Measurements from ENCODE around the gene TRIM14. TPM values are rescaled to one million over a fixed set of nuclear protein-coding genes. Genes with fewer than 3 reads are reported as not detected.

TRIM14 gene
- total and polyA plus RNA-seq, 10 of the 15 experiments (the other 5 are each of a cell fraction or from before 2014, with no cell fraction given) = 8.6 to 53.3 (median 35.7) TPM

DNA sequence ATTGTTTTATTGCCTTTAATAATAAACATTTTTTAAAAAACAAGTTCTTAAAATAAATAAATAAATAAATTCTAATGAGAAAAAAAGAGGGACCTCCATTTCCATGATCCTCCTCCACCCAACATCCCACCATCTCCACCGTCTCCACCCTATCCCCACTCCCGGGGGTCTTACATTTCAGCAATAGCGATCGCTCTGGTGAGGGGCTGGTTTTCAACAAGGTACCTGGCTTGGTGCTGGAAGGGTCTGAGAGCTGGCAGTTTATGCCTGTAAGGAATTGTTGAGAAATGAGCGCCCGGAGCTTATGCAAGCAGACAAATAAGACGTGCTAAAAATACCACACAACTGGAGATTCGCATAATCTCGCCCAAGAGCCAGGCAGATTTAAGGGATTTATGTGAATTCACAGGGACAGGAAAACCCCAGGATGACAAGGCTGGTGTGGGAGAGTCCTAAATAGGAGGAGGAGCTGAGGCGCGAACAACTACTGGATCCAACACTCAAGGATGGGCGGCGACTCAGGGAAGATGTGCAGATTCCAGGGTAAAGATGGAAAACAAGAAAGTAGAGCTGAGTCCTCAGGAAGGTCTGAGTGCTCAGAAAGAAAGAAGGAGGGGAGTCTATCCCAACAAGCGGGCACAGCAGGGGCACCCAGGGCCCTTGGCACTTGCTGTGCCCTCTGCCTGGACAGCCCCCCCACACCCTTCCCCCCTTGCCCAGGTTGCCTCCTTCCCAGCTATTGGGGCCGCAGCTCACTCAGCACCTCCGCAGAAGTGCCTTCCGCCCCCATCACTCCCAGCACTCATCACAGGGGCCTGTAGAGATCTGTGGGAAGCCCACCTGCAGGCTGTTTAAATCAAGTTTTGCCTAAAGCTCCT, 27.0 kb downstream of the TRIM14 start:
- 99% methylated on average over 16 of the region's 17 CpGs for WGBS (ENCODE audit: insufficient coverage, insufficient replicate concordance, low lambda C conversion rate, missing lambda C conversion rate)
- ChIA-PET CTCF (no interaction called here), RAD21 (ENCODE audit: unreplicated experiment) (no interaction called here), POLR2A (interaction anchor here (0.5 to 0.6 kb wide), 2 partner anchors 16 to 1677 kb away, joined by 4 read pairs; no protein-coding TSS in a partner anchor), SMC1A (ENCODE audit: uncharacterized antibody, unreplicated experiment) (interaction anchor here (0.8 to 1.1 kb wide), 4 partner anchors 17 to 86 kb away, joined by 3 to 4 read pairs (median 3); no protein-coding TSS in a partner anchor)
- Histone ChIP-seq H3K36me3 (ENCODE audit: control insufficient read depth in 2 of 2, insufficient read depth in 2 of 2, low read length in 1 of 2) (peaks cover 7 to 27% of the 10 kb centered on the region in 2 experiments), H3K9me3 (replicated peaks; ENCODE audit: control insufficient read depth, insufficient read depth, low read length) (no peaks in the 10 kb centered on the region), H3K79me2 (ENCODE audit: control insufficient read depth, insufficient read depth, low read length) (no peaks in the 10 kb centered on the region), H3K9ac (ENCODE audit: control insufficient read depth, insufficient read depth, low read length) (no peak overlapping the region), H2AFZ (ENCODE audit: control insufficient read depth, low read depth, low read length) (no peak overlapping the region), H3K4me2 (ENCODE audit: control insufficient read depth, insufficient read depth) (no peak overlapping the region), H3K4me3 (no peak overlapping the region), H3K27ac (ENCODE audit: control insufficient read depth, insufficient read depth) (no peak overlapping the region), H3K4me1 (ENCODE audit: control insufficient read depth, insufficient read depth, low read length) (0 out of 2 replicates have a peak, but pooled peaks cover under 1% of the 10 kb centered on the region), H4K20me1 (ENCODE audit: control insufficient read depth, insufficient read depth) (no peaks in the 10 kb centered on the region), H3K27me3 (replicated peaks in 1 of 2; ENCODE audit: control insufficient read depth in 2 of 2, insufficient read depth in 2 of 2, low read length in 1 of 2) (no peaks in the 10 kb centered on the region)
- DNase-seq (ENCODE audit: low read depth, low spot score) (no peak), ATAC-seq (no peak), FAIRE-seq (no peak)
- no TSS peak for BruUV-seq (replicated peaks)
- intact Hi-C loops (cut with micrococcal nuclease; ENCODE audit: unreplicated experiment) = no loop called here
- no peak for TF ChIP-seq NFXL1 (IDR thresholded peaks at IDR 0.05; ENCODE audit: borderline replicate concordance)
- TF ChIP-seq, protein P1, sequence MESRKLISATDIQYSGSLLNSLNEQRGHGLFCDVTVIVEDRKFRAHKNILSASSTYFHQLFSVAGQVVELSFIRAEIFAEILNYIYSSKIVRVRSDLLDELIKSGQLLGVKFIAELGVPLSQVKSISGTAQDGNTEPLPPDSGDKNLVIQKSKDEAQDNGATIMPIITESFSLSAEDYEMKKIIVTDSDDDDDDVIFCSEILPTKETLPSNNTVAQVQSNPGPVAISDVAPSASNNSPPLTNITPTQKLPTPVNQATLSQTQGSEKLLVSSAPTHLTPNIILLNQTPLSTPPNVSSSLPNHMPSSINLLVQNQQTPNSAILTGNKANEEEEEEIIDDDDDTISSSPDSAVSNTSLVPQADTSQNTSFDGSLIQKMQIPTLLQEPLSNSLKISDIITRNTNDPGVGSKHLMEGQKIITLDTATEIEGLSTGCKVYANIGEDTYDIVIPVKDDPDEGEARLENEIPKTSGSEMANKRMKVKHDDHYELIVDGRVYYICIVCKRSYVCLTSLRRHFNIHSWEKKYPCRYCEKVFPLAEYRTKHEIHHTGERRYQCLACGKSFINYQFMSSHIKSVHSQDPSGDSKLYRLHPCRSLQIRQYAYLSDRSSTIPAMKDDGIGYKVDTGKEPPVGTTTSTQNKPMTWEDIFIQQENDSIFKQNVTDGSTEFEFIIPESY (IDR thresholded peaks at IDR 0.05) = no peak
- TF ChIP-seq TAF1 (IDR thresholded peaks at IDR 0.05; ENCODE audit: borderline replicate concordance, low read depth, low read length) = no peak
- no peak for TF ChIP-seq POU2F2 (IDR thresholded peaks at IDR 0.05; ENCODE audit: borderline replicate concordance, low read depth, low read length)
- in situ Hi-C loops (cut with MboI) = no loop called here
